IPS-NIHi7 (cell line): ENCODE results near the gene SYT8.

Experiments
- DNase-seq: peaks from one replicate; pipeline ENCODE4 v3.0.0; 2012; ENCODE audit warnings: mixed read lengths; ENCODE audit errors: extremely low spot score

SYT8 gene

DNA sequence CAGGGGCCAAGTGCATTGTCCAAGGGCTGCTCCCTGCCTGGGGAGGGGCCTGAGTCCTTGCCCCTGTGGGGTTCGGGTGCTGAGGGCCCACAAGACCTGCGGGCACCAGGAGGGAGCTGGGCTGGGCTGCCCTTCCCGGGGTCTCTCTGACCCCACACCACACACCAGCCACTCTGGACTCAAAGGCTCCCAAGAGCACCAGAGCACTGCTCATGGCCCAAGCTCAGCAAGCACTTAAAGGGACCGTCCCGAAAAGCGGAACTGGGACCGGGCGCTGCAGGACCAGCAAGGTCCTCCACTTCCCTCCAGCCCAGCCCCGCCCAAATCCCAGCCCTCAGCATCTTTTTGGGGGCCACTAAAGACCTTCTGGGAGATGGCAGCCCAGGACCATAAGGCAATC, 23.4 kb downstream of the SYT8 start:
- DNase-seq: no peak

DNA sequence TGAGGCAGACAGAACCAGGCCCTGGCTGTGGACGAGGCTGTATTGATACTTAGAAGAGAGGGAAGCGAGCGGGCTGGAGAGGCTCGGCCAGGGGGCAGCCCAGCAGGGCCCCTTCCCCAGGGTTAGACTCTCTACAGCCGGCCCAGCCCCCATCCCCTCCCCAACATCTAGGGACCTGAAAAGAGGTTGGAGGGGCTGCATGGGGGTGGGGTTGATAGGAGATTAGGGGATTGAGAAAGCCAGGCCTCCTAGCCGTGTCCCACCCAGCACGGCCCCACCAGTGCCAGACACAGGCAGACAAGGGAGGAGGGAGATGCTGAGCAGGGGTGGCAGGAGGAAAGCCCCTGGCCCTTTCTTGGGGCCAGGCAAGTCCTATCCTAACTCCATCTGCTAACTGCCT, 23.8 kb downstream of the SYT8 start:
- DNase-seq: no peak

DNA sequence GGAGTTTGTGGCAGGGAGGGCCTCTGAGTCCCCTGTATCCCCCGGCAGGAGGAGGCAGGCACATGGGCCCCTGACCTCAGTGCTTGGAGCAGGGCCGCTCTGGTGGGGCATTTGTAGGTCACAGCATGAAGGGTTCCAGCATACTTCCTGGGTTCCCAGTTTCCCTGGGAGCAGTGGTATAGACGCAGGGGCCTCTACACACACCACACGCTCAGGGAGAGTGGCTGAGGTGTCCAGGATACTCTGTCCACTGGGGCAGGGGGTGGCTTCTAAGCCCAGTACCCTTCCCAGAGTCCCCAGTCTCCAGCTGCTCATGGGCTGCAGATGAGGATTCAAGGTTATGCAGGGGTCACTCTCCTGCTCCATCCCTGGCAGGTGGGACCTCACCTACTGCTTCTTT, 24.2 kb downstream of the SYT8 start:
- no peak for DNase-seq

DNA sequence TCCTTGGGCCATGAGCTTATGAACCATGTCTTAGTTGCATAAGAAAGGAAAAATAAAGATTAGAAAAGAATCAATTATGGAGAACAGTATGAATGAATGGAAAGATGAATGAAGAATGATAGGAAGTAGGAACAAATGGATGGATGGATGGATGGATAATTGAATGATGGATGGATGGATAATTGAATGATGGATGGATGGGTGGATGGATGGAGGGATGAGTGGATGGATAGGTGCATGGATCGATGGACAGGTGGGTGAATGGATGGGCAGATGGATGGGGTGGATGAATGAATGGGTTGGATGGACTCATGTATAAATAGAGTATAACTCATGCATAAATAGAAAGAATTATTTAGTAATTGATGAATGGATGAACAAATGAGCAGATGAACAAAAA, 25.3 kb downstream of the SYT8 start:
- DNase-seq: no peak

DNA sequence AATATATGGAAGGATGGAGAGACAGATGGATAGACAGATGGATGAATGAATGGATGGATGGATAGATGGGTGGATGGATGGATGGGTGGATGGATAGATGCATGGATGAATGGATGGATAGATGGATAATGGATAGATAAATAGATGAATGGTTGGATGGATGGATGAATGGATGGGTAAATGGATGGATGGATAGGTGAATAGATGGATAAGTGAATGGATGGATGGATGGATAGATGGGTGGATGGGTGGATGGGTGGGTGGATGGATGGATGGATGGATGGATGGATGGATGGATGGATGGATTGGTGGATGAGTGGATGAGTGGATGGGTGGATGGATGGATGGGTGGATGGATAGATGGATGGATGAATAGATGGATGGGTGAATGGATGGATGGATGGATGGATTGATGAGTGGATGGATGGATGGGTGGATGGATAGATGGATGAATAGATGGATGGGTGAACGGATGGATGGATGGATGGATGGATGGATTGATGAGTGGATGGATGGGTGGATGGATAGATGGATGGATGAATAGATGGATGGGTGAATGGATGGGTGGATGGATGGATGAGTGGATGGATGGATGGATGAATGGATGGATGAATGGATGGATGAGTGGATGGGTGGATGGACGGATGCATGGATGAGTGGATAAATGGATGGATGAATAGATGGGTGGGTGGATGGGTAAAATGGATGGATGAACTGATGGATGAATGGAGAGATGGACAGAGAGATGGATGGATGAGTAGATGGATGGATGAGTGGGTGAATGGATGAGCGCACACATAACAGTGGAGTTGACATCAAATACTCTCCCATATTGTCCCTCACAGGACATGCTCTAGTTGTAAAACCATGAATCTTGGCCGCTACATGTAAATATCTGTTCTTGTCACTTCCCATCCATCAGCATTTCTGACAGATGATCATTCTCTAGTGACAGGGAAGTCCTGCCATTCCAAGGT, 26.9 kb downstream of the SYT8 start:
- no peak for DNase-seq

DNA sequence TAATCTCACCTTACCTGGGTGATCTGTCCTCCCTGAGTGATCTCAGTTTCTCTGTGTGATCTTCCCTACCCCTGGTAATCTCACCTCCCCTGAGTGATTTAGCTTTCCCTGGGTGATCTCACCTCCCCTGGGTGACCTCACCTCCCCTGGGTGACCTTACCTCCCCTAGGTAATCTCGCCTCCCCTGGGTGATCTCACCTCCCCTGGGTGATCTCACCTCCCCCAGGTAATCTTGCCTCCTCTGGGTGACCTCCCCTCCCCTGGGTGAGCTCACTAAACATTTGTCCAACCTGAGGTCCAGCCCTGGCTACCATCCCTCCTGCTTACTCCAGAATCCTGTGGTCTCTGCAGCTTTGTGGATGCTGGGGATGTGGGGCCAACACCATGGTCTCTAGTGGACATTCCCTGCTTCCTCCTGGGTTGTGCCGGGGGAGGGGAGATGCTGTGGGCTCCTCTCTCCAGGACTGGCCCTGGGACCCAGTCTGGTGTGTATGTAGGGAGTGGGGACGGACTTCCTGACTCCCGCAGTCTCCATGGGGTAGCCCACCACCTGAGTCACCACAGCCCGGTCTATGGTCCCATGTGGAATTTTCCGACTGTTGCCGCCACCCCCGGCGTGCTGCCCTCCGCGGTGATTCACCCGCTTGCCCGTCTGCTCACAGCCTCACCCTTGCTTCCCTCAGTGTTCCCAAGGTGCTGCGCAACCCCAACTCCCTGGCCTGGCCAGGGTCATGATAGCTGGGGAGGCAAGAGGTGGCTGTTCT, 28.0 kb downstream of the SYT8 start:
- DNase-seq: no peak

DNA sequence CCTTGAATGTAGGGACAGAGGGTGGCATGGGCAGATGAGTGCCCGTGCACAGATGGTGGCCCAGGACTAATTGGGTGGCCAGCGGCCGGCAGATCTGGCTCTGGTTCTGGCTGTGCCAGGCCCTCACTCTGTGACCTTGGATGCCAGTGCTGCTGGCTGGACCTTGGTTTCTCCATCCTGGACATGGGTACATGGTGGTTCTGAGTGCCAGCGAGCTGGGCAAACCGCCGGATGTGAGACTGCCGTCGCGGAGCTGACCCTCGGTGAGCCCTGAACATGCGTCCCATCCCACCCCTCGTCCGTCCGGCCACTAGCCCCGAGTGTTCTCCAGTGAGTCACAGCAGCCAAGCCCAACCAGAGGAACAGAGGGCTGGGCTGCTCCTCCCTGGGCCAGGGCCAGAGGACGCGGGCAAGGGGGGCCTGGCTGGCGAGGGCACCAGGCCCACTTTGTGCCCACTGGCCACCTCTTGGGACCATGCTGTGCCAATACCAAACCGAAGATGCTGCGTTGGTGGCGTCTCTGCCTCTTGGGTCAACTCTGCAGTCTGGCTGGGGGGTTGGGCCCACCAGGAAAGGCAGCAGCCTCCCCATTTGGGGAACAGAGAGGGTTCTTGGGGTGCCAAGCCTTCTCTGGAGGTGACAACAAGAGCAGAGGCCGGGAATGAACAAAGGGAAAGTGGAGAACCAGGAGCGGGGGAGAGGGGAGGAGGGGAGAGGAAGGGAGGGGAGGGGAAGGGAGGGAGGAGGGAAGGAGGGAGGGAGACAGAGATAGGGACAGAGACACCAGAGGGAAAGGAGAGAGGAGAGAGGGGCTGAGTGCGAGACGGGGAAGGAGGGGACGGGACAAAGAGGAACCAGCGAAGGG, 28.8 kb downstream of the SYT8 start:
- peak; percentile 92 for DNase-seq

DNA sequence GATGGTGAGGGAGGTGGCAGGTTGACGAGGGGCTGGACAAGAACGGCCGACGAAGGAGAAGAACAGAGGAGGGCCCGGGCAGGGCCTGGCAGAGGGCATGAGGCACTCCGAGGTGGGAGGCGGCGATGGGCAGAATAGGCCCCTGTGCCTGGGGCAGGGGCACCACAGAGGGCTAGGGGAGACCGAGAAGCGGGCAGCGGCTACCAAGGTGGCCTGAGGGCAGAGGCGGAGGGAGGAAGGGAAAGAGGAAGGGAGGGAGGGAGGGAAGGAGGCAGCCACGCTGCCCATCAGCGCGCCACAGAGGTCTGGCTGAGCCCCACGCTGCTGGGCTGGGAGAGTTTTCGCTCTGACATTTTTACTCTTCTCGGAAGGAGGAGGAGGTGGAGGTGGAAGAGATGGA, 29.4 kb downstream of the SYT8 start:
- no peak for DNase-seq

DNA sequence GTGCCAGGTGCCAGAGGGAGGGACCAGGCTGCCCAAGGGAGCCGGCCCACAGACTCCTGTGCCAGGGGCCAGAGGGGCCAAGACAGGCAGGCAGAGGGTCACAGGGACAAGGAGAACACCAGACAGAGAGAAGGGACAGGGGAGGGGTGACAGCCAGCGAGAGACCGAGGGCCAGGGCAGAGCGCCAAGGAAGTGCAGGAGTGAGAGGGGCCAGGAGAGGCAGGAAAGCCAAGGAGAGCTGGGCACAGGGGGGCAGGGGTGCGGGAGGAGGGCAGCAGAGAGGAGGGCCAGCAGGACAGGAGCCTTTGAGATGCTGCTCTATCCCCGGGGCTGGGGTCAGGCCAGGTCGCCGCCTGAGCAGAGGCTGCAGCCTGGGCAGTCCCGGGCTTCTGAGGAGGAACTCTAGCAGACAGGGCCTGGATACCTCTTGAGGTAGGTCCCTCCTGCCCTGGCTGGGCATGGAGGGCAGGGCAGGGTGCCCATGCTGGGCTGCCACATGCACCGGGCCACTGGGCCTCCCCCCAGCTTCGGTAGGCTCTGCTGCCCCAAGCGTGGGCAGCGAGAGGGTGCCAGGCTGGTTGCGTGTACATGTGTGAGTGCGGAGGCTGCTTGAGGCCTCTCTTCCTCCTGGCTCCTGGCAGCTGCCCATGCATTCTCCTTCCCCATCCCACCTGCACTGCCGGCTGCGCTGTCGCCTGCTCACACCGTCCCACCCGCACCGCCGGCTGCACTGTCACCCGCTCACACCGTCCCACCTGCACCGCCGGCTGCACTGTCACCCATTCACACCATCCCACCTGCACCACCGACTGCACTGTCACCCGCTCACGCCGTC, 30.3 kb downstream of the SYT8 start:
- DNase-seq: no peak

DNA sequence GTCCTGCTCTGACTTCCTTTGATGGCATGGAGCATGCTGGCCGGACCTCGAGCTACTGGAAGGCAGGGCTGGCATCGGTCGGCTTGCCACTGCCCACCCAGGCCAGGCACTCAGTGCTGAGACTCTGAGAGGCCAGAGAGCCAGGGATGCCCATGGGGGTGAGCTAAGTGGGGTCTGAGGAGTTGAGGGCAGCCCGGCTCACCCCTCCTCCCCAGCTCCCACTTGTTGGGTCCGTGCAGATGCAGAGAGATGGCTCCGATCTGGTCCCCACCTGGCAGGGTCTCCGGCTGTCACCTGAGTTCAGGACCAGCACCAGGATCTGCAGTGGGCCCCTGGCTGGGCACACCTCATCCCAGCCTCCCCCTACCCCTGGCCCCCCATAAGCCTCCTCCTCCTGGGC, 31.4 kb downstream of the SYT8 start:
- no peak for DNase-seq

DNA sequence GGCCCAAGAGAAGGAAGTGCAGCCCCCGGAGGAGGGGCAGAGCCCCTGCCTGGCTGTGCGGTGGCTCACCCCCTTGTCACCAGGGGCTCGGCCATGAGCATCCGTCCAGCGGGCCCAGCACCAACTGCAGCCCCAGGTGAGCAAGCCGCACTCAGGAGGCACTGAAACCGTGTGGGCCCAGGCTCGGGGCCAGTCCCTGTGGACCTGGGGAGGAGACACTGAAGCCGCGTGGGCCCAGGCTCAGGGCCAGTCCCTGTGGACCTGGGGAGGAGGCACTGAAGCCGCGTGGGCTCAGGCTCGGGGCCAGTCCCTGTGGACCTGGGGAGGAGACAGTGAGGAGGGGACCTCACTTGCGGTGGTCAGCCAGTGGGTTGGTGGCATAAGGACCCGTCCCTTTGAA, 32.0 kb downstream of the SYT8 start:
- DNase-seq: no peak

DNA sequence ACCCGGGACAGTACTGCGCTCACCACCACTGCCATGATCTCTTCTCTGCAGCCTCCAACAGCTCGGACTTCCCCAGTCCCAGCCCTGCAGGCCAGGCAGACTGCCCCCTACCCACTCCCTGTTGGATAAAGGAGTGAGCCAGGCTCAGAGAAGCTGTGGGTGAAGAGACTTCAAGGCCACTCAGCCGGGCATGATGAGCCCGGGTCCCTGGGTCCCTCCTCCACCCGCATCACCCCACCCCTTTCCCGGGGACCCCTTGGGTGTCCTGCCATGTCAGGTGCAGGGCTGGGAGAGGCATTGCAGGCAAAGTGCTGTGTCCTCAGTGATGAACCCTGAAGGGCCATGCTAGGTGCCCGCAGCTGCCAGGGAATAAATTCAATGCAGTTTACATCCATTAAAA, 32.6 kb downstream of the SYT8 start:
- no peak for DNase-seq

DNA sequence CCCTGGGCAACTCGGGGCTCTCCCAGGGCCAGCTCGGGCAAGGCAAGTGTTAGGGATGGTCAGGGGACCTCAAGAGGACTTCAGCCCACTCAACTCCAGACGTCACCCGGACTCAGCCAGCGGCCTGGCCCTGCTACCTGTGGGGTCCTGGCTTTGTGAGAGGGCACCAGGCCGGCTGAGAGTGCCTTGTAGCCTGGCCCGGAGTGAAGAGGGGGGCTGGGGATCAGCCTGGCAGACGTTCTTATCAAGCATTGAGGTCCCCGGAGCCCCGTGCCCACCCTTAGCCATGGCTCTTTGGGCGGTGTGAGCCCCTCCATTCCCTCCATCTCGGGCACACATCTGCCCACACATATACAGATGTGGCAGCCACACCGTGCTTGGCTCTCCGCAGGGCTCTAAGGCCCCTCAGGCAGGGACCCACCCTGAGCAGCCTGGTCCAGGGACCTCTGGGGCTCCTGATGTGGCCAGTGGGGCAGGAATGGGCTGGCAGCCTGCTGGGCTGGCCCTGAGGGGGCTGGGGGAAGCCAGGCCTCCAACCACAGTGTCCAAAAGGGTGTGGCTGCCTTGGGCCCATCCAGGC, 33.4 kb downstream of the SYT8 start:
- no peak for DNase-seq

DNA sequence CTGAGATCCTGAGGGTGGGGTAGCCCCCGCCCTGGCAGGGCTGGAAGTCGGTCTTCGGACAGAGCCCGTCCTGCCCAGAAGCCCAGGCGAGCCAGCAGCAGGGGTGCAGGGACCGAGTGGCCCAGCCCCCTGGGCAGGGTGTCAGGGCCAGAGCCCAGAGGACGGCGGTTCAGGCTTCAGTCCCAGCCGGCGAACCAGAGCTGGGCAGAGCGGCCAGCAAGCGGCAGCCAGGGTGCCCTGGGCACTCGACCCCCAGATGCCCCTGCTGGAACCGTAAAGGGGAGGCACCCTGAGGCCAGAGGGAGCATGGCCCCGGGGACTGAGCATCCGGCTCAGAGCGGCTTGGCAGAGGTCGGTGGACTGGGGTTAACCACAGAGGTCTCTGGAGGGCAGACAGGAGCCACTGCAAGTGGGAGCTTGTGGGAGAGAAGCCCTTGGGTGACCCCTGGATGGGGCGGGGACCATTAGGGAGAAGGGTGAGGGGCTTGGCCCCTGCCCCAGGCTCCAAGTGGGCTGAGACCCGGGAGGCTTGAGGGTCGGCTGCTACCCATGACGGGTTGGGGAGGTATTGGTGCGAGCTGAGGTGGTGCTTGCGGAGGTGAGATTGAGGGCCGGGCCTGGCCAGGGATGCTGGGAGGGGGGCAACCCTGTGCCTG, 34.0 kb downstream of the SYT8 start:
- no peak for DNase-seq

DNA sequence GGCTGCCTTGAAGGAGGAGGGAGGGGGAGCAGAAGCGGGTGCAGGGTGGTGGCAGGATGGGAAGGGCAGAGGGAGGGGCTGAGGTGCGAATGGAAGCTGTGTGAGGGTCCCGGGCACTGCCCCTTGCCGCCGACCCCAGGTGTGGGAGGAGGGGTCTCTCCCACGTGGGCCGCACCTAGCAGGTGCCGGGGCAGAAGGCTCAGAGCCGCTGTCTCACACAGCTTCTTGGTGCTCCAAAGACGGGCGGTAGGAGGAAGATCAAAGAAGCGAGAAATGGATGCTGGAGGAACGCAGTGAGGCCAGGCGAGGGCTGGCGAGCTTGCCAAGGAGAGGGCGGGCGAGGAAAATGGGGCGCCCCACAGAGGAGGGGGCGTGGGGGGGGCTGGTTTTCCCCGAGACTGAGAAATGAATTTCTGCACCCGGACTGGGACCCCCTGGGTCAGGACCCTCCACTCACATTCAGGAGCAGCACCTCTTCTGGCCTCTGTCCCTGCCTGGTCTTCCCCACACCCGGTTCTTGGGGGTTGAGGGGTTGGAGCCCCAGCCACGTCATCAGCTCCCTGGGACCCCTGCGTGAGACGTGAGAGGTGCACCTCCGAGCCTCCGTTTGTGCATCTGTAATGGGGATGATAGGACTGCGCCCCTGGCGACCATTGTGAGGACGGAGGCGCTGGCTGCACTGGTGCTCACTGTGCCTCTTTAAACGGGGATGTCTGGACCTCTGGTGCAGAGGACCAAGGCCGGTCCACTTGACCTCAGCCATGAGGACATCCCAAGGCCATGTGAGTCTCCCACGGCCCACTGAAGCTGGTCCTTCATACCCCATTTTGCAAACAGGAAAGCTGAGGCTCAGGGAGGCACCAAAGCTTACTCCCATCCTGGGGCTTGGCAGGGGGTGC, 34.9 kb downstream of the SYT8 start:
- DNase-seq: no peak

DNA sequence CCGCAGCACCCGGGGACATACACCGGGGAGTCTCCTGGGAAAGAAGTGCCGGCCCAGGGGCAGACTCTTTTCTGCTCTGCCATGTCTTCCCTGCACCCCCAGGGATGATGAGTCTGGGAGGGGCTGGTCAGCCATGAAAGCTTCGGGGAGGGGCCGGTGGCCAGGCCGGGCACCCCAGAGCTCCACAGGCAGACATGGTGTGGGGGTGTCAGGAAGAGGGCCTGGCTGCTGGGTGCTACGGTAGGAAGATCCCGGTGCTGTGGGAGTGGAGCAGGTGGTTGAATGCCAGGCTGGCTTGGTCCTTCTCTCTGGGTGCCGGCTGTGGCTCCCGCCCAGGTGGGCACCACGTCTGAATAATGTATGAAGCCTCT, 35.5 kb downstream of the SYT8 start:
- DNase-seq: no peak

DNA sequence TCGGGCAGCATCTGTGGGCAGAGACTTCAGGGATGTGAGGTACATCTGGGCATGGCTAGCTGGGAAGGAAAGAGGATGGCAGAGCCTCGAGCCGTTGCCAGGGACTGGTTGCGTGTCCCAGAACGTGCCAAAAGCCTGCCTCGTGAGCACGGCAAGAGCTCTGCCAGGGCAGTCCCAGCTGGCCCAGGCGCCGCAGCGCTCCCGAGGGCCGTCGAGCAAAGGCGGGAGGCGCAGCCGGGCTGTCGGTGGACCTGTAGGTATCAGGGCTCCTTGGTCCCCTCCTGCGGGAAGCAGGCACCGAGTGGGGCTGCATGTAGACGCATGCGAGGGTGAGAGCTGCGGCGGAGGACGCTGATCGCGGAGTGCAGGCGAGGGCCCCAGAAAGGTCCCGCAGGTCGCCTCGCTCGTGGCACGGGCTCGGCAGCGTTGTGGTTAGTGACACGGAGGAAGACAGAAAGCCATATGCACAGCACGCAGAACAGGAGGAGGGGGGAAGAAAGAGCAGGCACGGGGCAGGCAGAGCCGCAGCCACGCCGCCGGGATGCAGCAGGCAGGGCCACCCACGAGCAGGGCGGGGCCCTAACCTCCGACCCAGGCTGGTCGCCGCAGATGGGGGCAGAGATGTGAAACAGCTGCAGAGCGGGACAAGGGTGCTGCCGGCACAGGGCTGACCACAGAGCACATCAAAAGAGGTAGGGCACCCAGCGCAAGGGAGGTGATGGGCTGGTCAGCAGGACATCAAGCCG, 36.1 kb downstream of the SYT8 start:
- DNase-seq: no peak

DNA sequence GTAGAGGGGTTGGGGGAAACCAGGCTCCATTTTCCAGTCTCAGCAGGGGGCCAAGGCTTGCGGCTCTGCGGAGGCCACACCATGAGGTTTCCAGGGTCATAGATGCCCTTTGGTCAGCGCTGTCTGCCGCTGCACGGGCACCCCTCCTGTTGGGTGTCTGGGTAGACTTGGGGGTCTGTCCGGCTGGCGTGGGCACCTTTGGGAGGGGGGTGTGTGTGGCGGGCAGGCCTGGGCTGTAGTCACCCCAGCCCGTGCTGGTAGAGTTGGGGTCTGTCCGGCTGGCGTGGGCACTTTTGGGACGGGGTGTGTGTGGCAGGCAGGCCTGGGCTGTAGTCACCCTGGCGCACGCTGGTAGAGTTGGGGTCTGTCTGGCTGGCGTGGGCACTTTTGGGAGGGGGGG, 36.7 kb downstream of the SYT8 start:
- no peak for DNase-seq
